SK-N-SH treated with all-trans-retinoic acid at 6 μM for 48 hours (cell line): ENCODE results near the gene ARTN.

Experiments
- SNAI2 ChIP-seq: fragments of 250-450 bp; sonication (Bioruptor Pico); IDR thresholded peaks from 2 replicates; pipeline ENCODE4 v1.5.0; 2020; ENCODE audit warnings: mild to moderate bottlenecking, moderate library complexity
- ZFP3 ChIP-seq: fragments of 250-450 bp; sonication (Bioruptor Pico); IDR thresholded peaks from 2 replicates; pipeline ENCODE4 v1.5.0; 2020; ENCODE audit warnings: mild to moderate bottlenecking, moderate library complexity
- ZFP30 ChIP-seq: fragments of 450-650 bp; formaldehyde crosslinking; IDR thresholded peaks from 2 replicates; pipeline ENCODE4 v1.5.0; 2022; ENCODE audit warnings: mild to moderate bottlenecking, moderate library complexity
- TF ChIP-seq, protein P1 (sequence below): fragments of 250-450 bp; sonication (Bioruptor Pico); IDR thresholded peaks from 2 replicates; pipeline ENCODE4 v1.5.1; 2020; ENCODE audit warnings: low read depth, mild to moderate bottlenecking, moderate library complexity

DNA sequence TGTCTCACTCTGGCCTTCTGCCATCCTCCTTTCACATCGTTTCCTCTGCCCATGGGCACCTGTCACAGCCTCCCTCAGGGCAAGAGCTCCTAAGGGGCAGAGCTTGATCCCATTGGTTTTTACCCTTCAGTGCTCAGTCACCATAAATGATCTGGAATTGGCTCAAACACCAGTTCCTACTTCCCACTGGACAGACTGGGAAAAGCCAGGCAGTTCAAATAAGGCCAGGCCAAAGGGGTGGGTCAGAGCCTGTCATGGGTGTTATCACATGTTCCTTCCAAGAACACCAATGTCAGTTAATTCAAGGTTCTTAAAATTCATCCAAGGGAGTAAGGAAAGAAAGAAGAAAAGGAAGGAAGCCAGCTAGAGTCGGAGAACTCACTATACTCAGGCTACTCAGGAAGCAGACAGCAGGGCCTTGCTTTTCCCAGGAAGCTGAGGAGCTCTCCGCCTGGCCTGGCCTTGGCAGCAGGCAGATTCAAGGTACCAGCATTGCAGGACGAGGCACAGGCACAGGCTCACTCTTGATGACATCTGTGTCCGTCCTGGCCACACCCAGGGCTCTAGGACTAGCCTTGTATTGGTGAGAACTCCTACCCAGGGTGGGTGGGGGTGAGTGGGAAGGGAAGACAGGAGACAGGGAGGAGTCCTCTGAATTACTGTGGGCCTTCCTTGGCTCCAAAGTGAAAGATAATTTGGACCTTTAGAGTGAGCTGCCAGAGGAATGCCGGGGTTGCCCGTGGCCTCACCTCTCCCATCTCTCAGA, 32.2 kb upstream of the ARTN start:
- TF ChIP-seq, protein P1, sequence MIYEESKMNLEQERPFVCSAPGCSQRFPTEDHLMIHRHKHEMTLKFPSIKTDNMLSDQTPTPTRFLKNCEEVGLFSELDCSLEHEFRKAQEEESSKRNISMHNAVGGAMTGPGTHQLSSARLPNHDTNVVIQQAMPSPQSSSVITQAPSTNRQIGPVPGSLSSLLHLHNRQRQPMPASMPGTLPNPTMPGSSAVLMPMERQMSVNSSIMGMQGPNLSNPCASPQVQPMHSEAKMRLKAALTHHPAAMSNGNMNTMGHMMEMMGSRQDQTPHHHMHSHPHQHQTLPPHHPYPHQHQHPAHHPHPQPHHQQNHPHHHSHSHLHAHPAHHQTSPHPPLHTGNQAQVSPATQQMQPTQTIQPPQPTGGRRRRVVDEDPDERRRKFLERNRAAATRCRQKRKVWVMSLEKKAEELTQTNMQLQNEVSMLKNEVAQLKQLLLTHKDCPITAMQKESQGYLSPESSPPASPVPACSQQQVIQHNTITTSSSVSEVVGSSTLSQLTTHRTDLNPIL: no peak
- TF ChIP-seq ZFP3 (CRISPR knock-in tag): no peak
- no peak for TF ChIP-seq SNAI2
- no peak for TF ChIP-seq ZFP30 (CRISPR knock-in tag)
